MCF 10A (cell line): ENCODE measurements around the gene LIMS2. TPM values are rescaled to one million over a fixed set of nuclear protein-coding genes. Genes with fewer than 3 reads are reported as not detected.

ENCODE experiments used
- BruUV-seq: library from RNA; stranded (reverse); fragments of 400-500 nt; replicated peaks from 2 replicates; lab custom pipeline; 2021; lab: Mats Ljungman, UMichigan
- CTCF ChIA-PET: fragments of 300-600 bp; sonication (Branson Sonifier 250); formaldehyde crosslinking; extraction: SDS; loops from one replicate; lab custom pipeline; 2021; ENCODE audit warnings: antibody characterized with exemption, inconsistent platforms; lab: Yijun Ruan, JAX
- POLR2A ChIA-PET: fragments of 300-600, 350-650 bp; sonication (Branson Sonifier 250); formaldehyde crosslinking; extraction: SDS; loops from one replicate; lab custom pipeline; 2020; ENCODE audit warnings: antibody characterized with exemption, inconsistent platforms; lab: Yijun Ruan, JAX
- DNase-seq: peaks from one replicate; pipeline ENCODE4 v3.0.0-alpha.2; 2018; ENCODE audit not compliant: unreplicated experiment
- H3K27ac Mint-ChIP-seq: one replicate; pipeline ENCODE4 v1.8.0; 2022; ENCODE audit warnings: mild to moderate bottlenecking, low read depth, mixed read lengths; ENCODE audit not compliant: unreplicated experiment
- H3K27me3 Mint-ChIP-seq: one replicate; pipeline ENCODE4 v1.8.0; 2022; ENCODE audit warnings: mixed read lengths; ENCODE audit not compliant: insufficient read depth, unreplicated experiment
- H3K36me3 Mint-ChIP-seq: one replicate; pipeline ENCODE4 v1.8.0; 2022; ENCODE audit warnings: mild to moderate bottlenecking, moderate library complexity, mixed read lengths; ENCODE audit not compliant: insufficient read depth, unreplicated experiment
- H3K4me1 Mint-ChIP-seq: one replicate; pipeline ENCODE4 v1.8.0; 2022; ENCODE audit warnings: mixed read lengths; ENCODE audit not compliant: insufficient read depth, unreplicated experiment
- H3K4me3 Mint-ChIP-seq: one replicate; pipeline ENCODE4 v1.8.0; 2022; ENCODE audit warnings: mild to moderate bottlenecking, moderate library complexity, mixed read lengths; ENCODE audit not compliant: unreplicated experiment
- H3K9me3 Mint-ChIP-seq: one replicate; pipeline ENCODE4 v1.8.0; 2022; ENCODE audit warnings: mixed read lengths; ENCODE audit not compliant: unreplicated experiment
- CTCF ChIP-seq: fragments of 200-600 bp; IDR thresholded peaks from one replicate; pipeline ENCODE4 v1.8.0; 2022; ENCODE audit warnings: antibody characterized with exemption, mild to moderate bottlenecking; ENCODE audit not compliant: unreplicated experiment
- intact Hi-C: fragments of 100-400 bp; cut with micrococcal nuclease; formaldehyde crosslinking; loops from 2 replicates; pipeline ENCODE4 v1.14.1; 2022
- total RNA-seq: library from RNA; stranded (reverse); gene quantifications from 2 replicates; pipeline ENCODE4 v1.2.3, GENCODE V29; 2022

Gene LIMS2
- total RNA-seq, 1 experiment from 2014 or later: not detected

- no peak overlapping the region for H3K27ac Mint-ChIP-seq
- ChIA-PET CTCF (interaction anchor here (0.6 kb wide), 2 partner anchors 329 to 534 kb away, joined by 3 read pairs; no protein-coding TSS in a partner anchor), POLR2A (interaction anchor here (0.5 to 0.6 kb wide), 2 partner anchors 346 to 1058 kb away, joined by 3 read pairs; no protein-coding TSS in a partner anchor)
- peaks cover 8% of the 10 kb centered on the region for H3K9me3 Mint-ChIP-seq
- no peak for TF ChIP-seq CTCF
- peaks cover 22% of the 10 kb centered on the region for H3K4me1 Mint-ChIP-seq
- DNase-seq: peak; percentile 22
- intact Hi-C loops: no loop called here
- H3K36me3 Mint-ChIP-seq: no peaks in the 10 kb centered on the region
- BruUV-seq: no TSS peak
- H3K4me3 Mint-ChIP-seq: no peak overlapping the region
- no peaks in the 10 kb centered on the region for H3K27me3 Mint-ChIP-seq
These were observed 59.7 kb downstream of the LIMS2 start for GRCh38 chr2:127615511-127616166.

DNA sequence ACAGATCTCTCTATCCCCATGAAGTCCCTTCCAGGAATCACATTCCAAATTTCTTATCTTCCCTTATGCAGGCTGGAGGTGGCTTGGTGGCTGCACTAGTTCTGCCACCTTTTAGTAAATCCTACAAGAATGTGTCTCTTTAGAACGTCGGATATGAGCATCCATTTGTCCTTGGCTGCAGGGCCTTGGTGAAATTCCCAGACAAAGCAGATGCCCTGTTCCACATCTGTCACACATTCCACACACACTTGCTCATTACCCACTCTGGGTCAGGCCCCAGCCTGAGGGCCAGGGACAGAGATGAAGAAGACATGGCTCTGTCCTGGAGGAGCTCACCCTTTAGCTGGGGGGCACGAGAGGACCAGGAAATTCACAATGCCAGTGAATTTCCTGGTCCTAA is 60.6 kb downstream of the LIMS2 start:
- Mint-ChIP-seq H3K36me3 (no peaks in the 10 kb centered on the region), H3K27me3 (no peaks in the 10 kb centered on the region), H3K27ac (no peak overlapping the region), H3K9me3 (peaks cover 8% of the 10 kb centered on the region), H3K4me3 (no peak overlapping the region), H3K4me1 (peaks cover 17% of the 10 kb centered on the region)
- no TSS peak for BruUV-seq
- intact Hi-C loops: no loop called here
- ChIA-PET POLR2A (no interaction called here), CTCF (no interaction called here)
- DNase-seq: no peak
- TF ChIP-seq CTCF: no peak

GRCh38 chr2:127614246-127614645 is 61.1 kb downstream of the LIMS2 start:
- POLR2A ChIA-PET: no interaction called here
- peaks cover 8% of the 10 kb centered on the region for H3K9me3 Mint-ChIP-seq
- CTCF ChIA-PET: no interaction called here
- no peaks in the 10 kb centered on the region for H3K27me3 Mint-ChIP-seq
- no peak for DNase-seq
- TF ChIP-seq CTCF: no peak
- H3K4me1 Mint-ChIP-seq: peaks cover 13% of the 10 kb centered on the region
- H3K36me3 Mint-ChIP-seq: no peaks in the 10 kb centered on the region
- no peak overlapping the region for H3K27ac Mint-ChIP-seq
- intact Hi-C loops: no loop called here
- no peak overlapping the region for H3K4me3 Mint-ChIP-seq
- no TSS peak for BruUV-seq

GRCh38 chr2:127612111-127612822 is 63.1 kb downstream of the LIMS2 start:
- ChIA-PET CTCF (interaction anchor here (0.6 kb wide), 1 partner anchor 538 kb away, joined by 3 read pairs; no protein-coding TSS in a partner anchor), POLR2A (no interaction called here)
- peaks cover 8% of the 10 kb centered on the region for H3K4me1 Mint-ChIP-seq
- no peak for DNase-seq
- H3K4me3 Mint-ChIP-seq: no peak overlapping the region
- BruUV-seq: no TSS peak
- no peak overlapping the region for H3K27ac Mint-ChIP-seq
- peaks cover 8% of the 10 kb centered on the region for H3K9me3 Mint-ChIP-seq
- TF ChIP-seq CTCF: no peak
- intact Hi-C loops: no loop called here
- no peaks in the 10 kb centered on the region for H3K36me3 Mint-ChIP-seq
- no peaks in the 10 kb centered on the region for H3K27me3 Mint-ChIP-seq
